Astrocyte of the cerebellum (primary cell): Measurements from ENCODE around the gene CTIF.

Experiments
- DNase-seq: peaks from one replicate; pipeline ENCODE4 v3.0.0-alpha.2; 2011; ENCODE audit warnings: low read depth
- H3K4me3 ChIP-seq: 2 replicates; pipeline ENCODE4 v1.5.1; 2011; ENCODE audit warnings: mild to moderate bottlenecking, low read depth, low read length, moderate library complexity
- CTCF ChIP-seq: IDR thresholded peaks from 2 replicates; pipeline ENCODE4 v1.5.1; 2012; ENCODE audit warnings: low read length, low read depth, moderate library complexity, mild to moderate bottlenecking; ENCODE audit errors: missing control alignments
- in situ Hi-C: cut with HindIII; loops from 2 replicates; pipeline ENCODE4 v1.10.0; 2017; ENCODE audit warnings: low sequenced_read_pairs

Gene CTIF

DNA sequence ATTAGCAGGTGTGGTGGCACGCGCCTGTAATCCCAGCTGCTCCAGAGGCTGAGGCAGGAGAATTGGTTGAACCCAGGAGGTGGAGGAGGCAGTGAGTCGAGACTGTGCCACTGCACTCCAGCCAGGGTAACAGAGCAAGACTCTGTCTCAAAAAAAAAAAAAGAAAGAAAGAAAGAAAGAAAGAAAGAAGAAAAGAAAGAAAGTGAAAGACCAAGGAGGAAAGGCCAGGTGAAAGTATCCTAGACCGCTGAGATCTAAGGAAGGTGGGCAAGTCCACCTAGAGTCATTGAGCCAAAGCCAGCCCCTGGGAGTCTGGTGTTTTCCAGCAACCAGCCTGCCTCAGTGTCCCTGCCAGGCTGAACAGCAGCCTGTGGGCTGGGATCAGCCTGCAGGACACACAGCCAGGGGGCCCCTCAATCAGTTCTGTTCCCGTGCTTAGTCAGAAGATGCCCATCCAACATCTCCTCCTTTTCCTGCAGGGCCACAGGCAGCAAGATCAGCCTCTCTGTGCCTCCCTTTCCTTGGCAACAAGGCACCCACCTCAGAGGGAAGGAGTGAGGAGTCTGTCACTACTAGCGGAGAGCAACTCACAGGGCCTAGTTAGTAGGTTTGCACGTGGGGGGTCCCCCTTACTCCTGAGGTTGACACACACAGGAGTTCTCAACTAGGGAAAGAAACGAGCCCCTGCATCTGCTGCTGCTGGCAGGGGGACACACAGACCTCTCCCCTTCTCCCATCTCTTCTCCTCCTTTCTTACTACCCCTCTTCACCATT is 347.9 kb downstream of the CTIF start:
- TF ChIP-seq CTCF, result no peak
- H3K4me3 ChIP-seq, result no peak overlapping the region
- no peak for DNase-seq
- in situ Hi-C loops, result no loop called here

DNA sequence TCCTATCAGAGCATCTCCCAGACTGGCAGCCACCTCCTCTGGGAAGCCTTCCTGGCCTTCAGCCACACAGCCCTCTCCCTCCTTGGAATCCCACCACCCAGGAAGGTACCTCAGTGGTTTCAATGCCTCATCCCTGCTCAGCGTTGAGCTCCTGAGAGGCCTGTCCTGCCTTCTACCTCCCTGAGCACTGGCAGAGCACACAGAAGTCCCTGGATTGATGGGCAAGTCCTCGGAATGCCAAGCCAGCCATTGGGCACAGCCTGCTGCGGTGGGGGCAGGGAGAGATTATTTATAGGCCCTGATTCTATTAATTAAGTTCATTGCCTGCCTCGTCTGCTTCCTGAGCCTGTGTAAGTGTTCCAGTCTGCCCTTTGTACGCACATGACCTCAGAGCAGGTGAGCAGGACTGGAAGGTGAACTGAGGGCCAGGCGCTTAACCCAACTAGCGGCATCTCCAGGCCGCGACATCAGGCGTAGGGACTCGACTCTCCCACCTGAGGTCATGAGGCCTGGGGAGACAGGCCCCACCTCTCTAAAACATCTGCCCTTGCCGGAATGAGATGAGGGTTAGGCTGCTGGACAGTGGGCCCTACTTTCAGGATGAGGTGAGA is 348.6 kb downstream of the CTIF start:
- no peak for TF ChIP-seq CTCF
- in situ Hi-C loops, result no loop called here
- no peak overlapping the region for H3K4me3 ChIP-seq
- no peak for DNase-seq

- no peak for TF ChIP-seq CTCF
- in situ Hi-C loops, result no loop called here
- DNase-seq, result no peak
- no peak overlapping the region for H3K4me3 ChIP-seq
These were observed 349.3 kb downstream of the CTIF start for GRCh38 chr18:48887905-48888772.

DNA sequence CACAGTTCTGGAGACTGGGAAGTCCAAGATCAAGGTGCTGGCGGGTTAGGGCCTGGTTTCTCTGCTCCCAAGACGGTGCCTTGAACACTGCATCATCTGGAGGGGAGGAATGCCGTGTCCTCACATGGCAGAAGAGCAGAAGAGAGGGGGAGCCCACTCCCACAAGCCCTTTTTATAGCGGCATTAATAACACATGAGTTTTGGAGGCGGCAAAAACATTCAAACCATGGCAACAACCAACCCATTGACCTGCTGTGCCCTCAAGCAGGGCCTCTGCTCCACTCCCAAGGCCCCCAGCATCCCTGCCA is 349.9 kb downstream of the CTIF start:
- no peak overlapping the region for H3K4me3 ChIP-seq
- DNase-seq, result no peak
- in situ Hi-C loops, result no loop called here
- TF ChIP-seq CTCF, result no peak

DNA sequence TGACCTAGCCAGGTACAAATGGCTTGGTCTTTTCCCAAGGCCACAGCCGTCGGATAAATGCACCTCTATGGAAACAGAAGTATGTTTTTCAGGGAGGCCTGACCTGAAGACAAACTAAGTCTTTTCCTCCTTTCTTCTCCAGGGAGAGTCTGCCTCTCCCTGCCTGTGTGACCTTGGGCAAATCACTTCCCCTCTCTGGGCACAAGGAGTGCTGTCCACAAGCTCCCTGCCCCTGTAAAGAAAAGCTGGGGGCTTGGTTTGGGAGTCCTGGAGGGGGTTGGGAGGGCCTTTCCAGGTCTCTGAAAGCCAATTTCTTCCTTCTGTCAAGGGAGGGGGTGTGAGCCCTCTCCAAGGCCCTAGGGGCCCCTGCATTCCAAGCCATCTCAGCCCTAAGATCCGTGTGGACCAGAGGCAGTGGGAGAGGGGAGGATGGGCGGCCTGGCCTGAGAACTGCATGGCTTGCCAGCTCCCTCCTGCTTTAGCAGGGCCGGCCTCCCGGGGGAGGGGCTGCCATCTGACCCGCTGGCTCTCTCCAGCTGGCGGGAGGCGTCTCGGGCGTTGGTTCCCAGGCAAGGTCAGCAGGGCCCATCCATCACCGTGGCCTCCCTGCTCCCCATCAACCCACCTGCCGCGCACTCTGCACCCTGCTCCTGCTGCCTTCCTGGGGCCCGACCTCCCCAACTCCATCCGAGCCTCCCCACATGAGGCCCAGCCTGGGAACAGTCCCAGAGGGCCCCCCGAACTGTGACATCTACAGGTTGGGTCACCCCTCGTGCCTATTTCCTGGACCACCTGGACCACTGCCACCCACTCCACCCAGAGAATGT is 350.5 kb downstream of the CTIF start:
- no peak for DNase-seq
- H3K4me3 ChIP-seq, result no peak overlapping the region
- no peak for TF ChIP-seq CTCF
- in situ Hi-C loops, result no loop called here

- TF ChIP-seq CTCF, result no peak
- in situ Hi-C loops, result no loop called here
- H3K4me3 ChIP-seq, result no peak overlapping the region
- no peak for DNase-seq
These were observed 351.3 kb downstream of the CTIF start for GRCh38 chr18:48889981-48890762.
